Measurements from ENCODE around the gene RHOBTB3.
"Not testable (repeated sequence)": the region's sequence is repeated elsewhere in the genome, so short reads cannot be mapped to it uniquely, and the experiment has no call there.

Gene RHOBTB3

DNA sequence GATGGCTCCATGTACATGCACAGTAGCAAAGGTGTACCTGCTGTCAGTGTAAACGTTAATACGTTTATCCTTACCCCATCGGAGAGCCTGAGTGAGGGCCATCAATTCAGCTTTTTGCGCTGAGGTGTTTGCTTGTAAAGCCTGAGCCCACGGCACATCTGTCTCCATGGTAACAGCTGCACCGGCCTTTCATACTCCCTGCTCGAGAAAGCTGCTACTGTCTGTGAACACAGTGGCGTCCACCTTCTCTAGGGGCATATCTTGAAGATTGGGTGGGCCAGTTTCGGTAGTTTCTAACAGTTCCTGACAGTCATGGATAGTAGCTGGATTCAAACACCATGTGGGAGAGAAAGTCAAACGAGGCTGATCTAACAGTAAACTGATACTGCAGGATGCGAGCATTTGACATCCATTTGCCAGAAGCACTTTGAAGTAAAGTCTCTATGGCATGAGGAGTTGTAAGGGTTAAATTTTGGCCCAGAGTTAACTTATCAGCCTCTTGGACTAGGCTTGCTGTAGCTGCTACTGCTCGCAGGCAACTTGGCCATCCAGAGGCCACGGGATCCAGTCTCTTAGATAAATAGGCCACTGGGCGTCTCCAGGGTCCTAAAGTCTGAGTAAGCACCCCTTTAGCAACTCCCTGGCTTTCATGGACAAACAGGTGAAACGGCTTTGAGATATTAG, 21.0 kb upstream of the RHOBTB3 start:
- H3K27ac ChIP-seq: no peak overlapping the region
- TF ChIP-seq ZFX (IDR thresholded peaks at IDR 0.05) (no peak), CTCF (conservative IDR thresholded peaks at IDR 0.05) (no peak)

- H3K27ac ChIP-seq: not testable (repeated sequence)
Measured at GRCh38 chr5:95710651-95711500, 20.3 kb upstream of the RHOBTB3 start.

DNA sequence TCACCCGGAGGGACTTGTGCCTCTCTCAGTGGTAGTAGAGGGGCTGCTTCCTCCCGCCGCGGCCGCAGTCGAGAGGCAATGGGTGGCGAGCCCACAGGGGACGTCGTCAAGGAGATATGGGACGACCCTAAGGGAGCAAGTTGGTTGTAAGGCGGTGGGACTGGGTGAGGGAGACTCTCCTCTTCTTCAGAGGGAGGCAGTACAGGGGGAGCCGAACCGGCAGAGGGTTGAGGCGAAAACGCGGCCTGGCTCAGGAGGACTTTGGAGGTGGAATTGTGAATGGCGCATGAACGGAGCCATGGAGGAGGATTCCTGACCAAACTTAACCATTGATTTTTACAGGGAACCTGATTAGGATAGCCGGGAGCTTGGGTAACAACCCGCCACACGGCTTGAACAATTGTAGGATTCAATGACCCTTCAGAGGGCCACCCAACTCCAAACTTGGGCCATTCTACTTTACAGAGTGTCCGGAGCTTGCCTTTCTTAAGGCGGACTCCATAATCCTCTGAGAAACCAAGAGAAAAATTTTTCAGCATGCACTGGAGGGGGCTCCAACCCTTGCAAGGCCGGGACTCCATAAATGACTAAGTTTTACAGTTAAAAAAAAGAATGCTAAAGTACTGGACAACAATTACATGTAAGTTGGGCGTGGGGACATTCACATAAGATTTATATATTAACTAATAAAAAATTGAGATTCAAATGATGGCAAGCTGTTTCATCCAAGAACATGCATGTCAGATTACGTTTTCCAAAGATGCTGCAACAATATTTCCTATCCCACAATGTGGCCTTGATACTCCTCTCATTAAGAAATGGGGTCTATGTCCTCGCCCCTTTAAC, 19.4 kb upstream of the RHOBTB3 start:
- no peak overlapping the region for H3K27ac ChIP-seq
- TF ChIP-seq CTCF (conservative IDR thresholded peaks at IDR 0.05): no peak
- no peak for TF ChIP-seq ZFX (IDR thresholded peaks at IDR 0.05)

DNA sequence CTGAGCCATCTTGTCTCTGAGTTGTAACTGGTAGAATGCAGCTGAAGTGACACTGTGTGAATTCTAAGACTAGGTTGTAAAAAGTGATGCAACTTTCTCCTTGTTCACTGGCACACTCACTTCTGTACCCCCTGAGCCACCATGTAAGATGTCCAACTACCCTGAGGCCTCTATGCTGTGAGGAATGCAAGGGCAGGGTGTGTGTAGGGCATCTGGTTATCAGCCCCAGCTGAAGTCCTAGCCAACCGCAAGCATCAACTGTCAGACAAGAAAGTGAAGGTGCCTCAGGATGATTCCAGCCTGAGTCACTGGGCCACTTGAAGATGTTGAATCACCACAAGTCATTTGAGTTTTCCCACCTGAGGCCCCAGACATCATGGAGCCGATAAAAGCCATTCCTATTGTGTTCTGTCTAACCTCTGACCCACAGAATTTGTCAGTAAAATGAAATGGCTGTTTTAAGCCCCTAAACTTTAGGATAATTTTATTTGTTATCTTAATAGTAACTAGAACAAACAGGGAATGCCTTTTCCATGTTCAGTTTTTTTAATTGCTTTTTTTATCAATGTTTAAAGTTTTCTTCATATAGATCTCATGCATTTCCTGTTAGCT, 18.7 kb upstream of the RHOBTB3 start:
- no peak overlapping the region for H3K27ac ChIP-seq
- TF ChIP-seq CTCF (conservative IDR thresholded peaks at IDR 0.05) (no peak), ZFX (IDR thresholded peaks at IDR 0.05) (no peak)

DNA sequence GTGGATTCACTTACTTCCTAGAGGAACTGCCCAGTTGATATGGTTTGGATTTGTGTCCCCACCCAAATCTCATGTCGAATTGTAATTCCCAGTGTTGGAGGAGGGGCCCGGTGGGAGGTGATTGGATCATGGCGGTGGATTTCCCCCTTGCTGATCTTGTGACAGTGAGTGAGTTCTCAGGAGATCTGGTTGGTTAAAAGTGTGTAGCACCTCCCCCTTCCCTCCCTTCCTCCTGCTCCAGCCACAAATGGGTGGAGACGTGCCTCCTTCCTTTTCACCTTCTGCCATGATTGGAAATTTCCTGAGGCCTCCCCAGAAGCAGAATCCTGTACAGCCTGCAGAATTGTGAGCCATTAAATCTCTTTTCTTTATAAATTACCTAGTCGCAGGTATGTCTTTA, 17.9 kb upstream of the RHOBTB3 start:
- H3K27ac ChIP-seq: not testable (repeated sequence)

DNA sequence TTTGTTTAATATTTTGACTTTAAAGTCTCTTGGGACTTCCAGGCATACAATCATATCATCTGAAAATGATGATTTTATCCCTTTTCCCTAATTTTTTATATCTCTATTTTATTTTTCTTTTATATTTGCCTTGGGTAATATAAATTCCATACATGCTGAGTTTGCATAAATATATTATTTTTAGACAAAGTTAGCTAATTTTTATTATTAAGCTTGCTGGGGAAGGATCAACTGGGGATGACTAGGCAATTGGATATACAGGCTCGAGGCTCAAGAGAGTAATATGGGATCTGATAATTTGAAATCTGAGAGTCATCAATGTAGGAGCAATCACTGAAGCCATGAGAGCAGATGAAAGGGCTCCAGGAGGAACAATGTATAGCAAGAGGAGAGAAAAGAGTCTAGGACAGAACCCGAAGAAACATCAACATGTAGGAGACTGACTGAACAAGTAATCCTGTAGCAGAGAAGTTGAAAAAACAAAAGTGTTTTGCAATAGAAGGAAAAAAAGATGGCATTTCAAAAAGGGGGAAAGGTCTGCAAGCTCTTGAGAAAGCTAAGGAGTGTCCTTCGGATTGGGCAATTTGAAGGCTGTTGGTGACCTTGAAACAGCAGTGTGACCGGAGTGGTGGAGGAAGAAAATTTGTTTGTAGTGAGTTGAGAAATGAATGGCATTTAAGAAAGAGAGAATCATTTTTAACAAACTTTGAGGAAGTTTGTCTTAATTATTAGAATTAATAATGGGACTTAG, 17.0 kb upstream of the RHOBTB3 start:
- TF ChIP-seq CTCF (conservative IDR thresholded peaks at IDR 0.05): no peak
- TF ChIP-seq ZFX (IDR thresholded peaks at IDR 0.05): no peak
- H3K27ac ChIP-seq: no peak overlapping the region

- no peak for TF ChIP-seq CTCF (conservative IDR thresholded peaks at IDR 0.05)
Measured at GRCh38 chr5:95715799-95716461, 15.2 kb upstream of the RHOBTB3 start.

More at GRCh38 chr5:95715799-95716461, 15.2 kb upstream of the RHOBTB3 start:
- no peak overlapping the region for H3K27ac ChIP-seq
